Measurements from ENCODE around the gene MDK. TPM values are rescaled to one million over a fixed set of nuclear protein-coding genes. Genes with fewer than 3 reads are reported as not detected.

The MDK gene
- total and polyA plus RNA-seq, 5 donors from 2014 or later = 6.1 TPM; not detected in 4

DNA sequence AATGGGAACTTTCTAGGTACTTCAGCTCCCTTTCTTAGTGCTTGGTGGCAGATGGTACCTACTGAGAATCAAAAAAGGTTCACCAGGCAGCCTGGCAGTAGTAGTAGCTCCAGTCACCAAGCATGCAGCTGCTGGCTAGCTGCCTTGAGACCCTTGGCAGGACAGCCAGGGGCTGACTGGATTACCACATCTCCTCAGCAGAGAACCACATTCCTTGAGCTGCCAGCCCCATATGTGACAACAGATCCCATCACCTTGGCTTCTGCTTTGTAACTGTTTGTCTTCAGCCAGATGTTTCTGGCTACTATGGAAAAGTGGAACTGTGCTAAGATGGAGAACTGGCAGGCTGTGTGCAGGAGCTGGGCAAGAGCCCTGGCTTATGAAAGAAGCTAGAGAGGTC is 49.7 kb downstream of the MDK start:
- H3K36me3 ChIP-seq (ENCODE audit: control insufficient read depth, insufficient read depth, low read length) = peaks cover 59% of the 10 kb centered on the region
- no peaks in the 10 kb centered on the region for H3K27me3 ChIP-seq (ENCODE audit: control insufficient read depth, insufficient read depth, low read length)

More for the DNA sequence above, 49.7 kb downstream of the MDK start:
- H3K4me3 ChIP-seq (ENCODE audit: low read depth, low read length) = no peak overlapping the region
- ATAC-seq (ENCODE audit: low read depth in 2 of 2) = no peak
- no peak overlapping the region for H3K27ac Mint-ChIP-seq
- H3K27ac ChIP-seq (ENCODE audit: insufficient read depth, low read length, poor library complexity, severe bottlenecking) = no peak overlapping the region
- no peaks in the 10 kb centered on the region for H3K4me1 ChIP-seq (ENCODE audit: control insufficient read depth, insufficient read depth, low read length, poor library complexity, severe bottlenecking)
- peaks cover 49% of the 10 kb centered on the region for H3K36me3 Mint-ChIP-seq
- no peak overlapping the region for H3K4me3 Mint-ChIP-seq
- H3K9me3 Mint-ChIP-seq = no peaks in the 10 kb centered on the region
- no peaks in the 10 kb centered on the region for H3K9me3 ChIP-seq (ENCODE audit: control insufficient read depth in 2 of 2, low read length in 2 of 2)
- H3K4me1 Mint-ChIP-seq = peaks cover 0 to 8% (median 0%) of the 10 kb centered on the region in 4 donors
- no peak for DNase-seq
- H3K27me3 Mint-ChIP-seq = no peaks in the 10 kb centered on the region

Other genes starting within 250 kb of the MDK start
- not detected for gene CREB3L1, start 104.0 kb upstream of the MDK start, total RNA-seq
- gene CREB3L1, start 104.0 kb upstream of the MDK start, polyA plus RNA-seq = not detected
- 234 TPM for gene DGKZ, start 34.2 kb upstream of the MDK start, total RNA-seq
- gene DGKZ, start 34.2 kb upstream of the MDK start, polyA plus RNA-seq = 10 to 100 TPM; 36.6 to 48.6 (median 44.8) TPM
- gene CHRM4, start 10.1 kb downstream of the MDK start, total RNA-seq = 2.8 TPM
- gene CHRM4, start 10.1 kb downstream of the MDK start, polyA plus RNA-seq = 1 to 10 TPM in 1 of 4 donors, under 1 TPM in 2, not detected in 1; 0.15 to 1.1 (median 0.84) TPM
- gene AMBRA1, start 212.4 kb downstream of the MDK start, total RNA-seq = 61.0 TPM
- gene AMBRA1, start 212.4 kb downstream of the MDK start, polyA plus RNA-seq = 10 to 100 TPM in 3 of 4 donors, 1 to 10 TPM in 1; 8.2 to 18.3 (median 12.0) TPM
- 19.2 TPM for gene HARBI1, start 235.6 kb downstream of the MDK start, total RNA-seq
- 10 to 100 TPM in 2 of 4 donors, 1 to 10 TPM in 2; 8.4 to 13.9 (median 9.4) TPM for gene HARBI1, start 235.6 kb downstream of the MDK start, polyA plus RNA-seq
- 135 TPM for gene ATG13, start 235.9 kb downstream of the MDK start, total RNA-seq
- 10 to 100 TPM; 69.0 to 88.8 (median 76.8) TPM for gene ATG13, start 235.9 kb downstream of the MDK start, polyA plus RNA-seq

Measured in CD4-positive, CD25-positive, alpha-beta regulatory T cell (primary cell).